Fibroblast of skin of scalp (primary cell): ENCODE data around the gene BPIFA1. TPM values are rescaled to one million over a fixed set of nuclear protein-coding genes. Genes with fewer than 3 reads are reported as not detected.

Experiments
- DNase-seq: peaks from one replicate; pipeline ENCODE4 v3.0.0-alpha.2; 2013
- polyA plus RNA-seq, 2 experiments: library from polyadenylated mRNA; unstranded; fragments of 120-200 nt; gene quantifications; one replicate each; pipeline ENCODE4 v1.2.1, GENCODE V29; 2013; ENCODE audit not compliant: insufficient read length in 2 of 2

Gene BPIFA1
- polyA plus RNA-seq (2013, experiment 1 of 2; ENCODE audit: insufficient read length) = not detected
- polyA plus RNA-seq (2013, experiment 2 of 2; ENCODE audit: insufficient read length) = not detected

- no peak for DNase-seq
Observed at GRCh38 chr20:33235696-33236095, at the start of gene BPIFA1. TSS of gene BPIFA1 (plus strand) at chr20:33235996. CDS start at chr20:33237712, 1,716 bp downstream.

- DNase-seq = no peak
Observed at GRCh38 chr20:33187491-33187890, 48.3 kb upstream of the BPIFA1 start.

GRCh38 chr20:33188421-33188820, 47.4 kb upstream of the BPIFA1 start:
- DNase-seq = no peak

- no peak for DNase-seq
Observed at GRCh38 chr20:33191484-33191883, 44.3 kb upstream of the BPIFA1 start.

GRCh38 chr20:33191955-33192354, 43.8 kb upstream of the BPIFA1 start:
- DNase-seq = no peak

- DNase-seq = no peak
Observed at GRCh38 chr20:33192912-33193501, 42.8 kb upstream of the BPIFA1 start.

GRCh38 chr20:33199026-33199425, 36.8 kb upstream of the BPIFA1 start:
- no peak for DNase-seq

GRCh38 chr20:33202451-33202850, 33.3 kb upstream of the BPIFA1 start:
- no peak for DNase-seq

- no peak for DNase-seq
Observed at GRCh38 chr20:33203444-33203843, 32.4 kb upstream of the BPIFA1 start.

- DNase-seq = peak; percentile 67
Observed at GRCh38 chr20:33209789-33210188, 26.0 kb upstream of the BPIFA1 start.

GRCh38 chr20:33210371-33210770, 25.4 kb upstream of the BPIFA1 start:
- no peak for DNase-seq

- DNase-seq = peak; percentile 19
Observed at GRCh38 chr20:33211817-33212424, 23.9 kb upstream of the BPIFA1 start.

- no peak for DNase-seq
Observed at GRCh38 chr20:33217052-33217451, 18.7 kb upstream of the BPIFA1 start, which contains the start of gene BPIFA3. TSS of gene BPIFA3 (plus strand) at chr20:33217352. CDS start at chr20:33217537, 185 bp downstream.

GRCh38 chr20:33224399-33224798, 11.4 kb upstream of the BPIFA1 start:
- DNase-seq = no peak

GRCh38 chr20:33229843-33230242, 6.0 kb upstream of the BPIFA1 start:
- no peak for DNase-seq

GRCh38 chr20:33231237-33231636, 4.6 kb upstream of the BPIFA1 start:
- DNase-seq = no peak

GRCh38 chr20:33232486-33233072, 3.2 kb upstream of the BPIFA1 start:
- no peak for DNase-seq

GRCh38 chr20:33233129-33233774, 2.5 kb upstream of the BPIFA1 start:
- no peak for DNase-seq

GRCh38 chr20:33234050-33234449, 1.7 kb upstream of the BPIFA1 start:
- DNase-seq = no peak

GRCh38 chr20:33236351-33236750, 555 bp downstream of the BPIFA1 start:
- DNase-seq = no peak

- DNase-seq = no peak
Observed at GRCh38 chr20:33237989-33238388, 2.2 kb downstream of the BPIFA1 start.

- no peak for DNase-seq
Observed at GRCh38 chr20:33239418-33239817, 3.6 kb downstream of the BPIFA1 start.

- DNase-seq = no peak
Observed at GRCh38 chr20:33239979-33240736, 4.4 kb downstream of the BPIFA1 start.
